Measurements from ENCODE around the gene SLC6A3. TPM values are rescaled to one million over a fixed set of nuclear protein-coding genes. Genes with fewer than 3 reads are reported as not detected.

The SLC6A3 gene
- total RNA-seq, 2 donors from 2014 or later = not detected

DNA sequence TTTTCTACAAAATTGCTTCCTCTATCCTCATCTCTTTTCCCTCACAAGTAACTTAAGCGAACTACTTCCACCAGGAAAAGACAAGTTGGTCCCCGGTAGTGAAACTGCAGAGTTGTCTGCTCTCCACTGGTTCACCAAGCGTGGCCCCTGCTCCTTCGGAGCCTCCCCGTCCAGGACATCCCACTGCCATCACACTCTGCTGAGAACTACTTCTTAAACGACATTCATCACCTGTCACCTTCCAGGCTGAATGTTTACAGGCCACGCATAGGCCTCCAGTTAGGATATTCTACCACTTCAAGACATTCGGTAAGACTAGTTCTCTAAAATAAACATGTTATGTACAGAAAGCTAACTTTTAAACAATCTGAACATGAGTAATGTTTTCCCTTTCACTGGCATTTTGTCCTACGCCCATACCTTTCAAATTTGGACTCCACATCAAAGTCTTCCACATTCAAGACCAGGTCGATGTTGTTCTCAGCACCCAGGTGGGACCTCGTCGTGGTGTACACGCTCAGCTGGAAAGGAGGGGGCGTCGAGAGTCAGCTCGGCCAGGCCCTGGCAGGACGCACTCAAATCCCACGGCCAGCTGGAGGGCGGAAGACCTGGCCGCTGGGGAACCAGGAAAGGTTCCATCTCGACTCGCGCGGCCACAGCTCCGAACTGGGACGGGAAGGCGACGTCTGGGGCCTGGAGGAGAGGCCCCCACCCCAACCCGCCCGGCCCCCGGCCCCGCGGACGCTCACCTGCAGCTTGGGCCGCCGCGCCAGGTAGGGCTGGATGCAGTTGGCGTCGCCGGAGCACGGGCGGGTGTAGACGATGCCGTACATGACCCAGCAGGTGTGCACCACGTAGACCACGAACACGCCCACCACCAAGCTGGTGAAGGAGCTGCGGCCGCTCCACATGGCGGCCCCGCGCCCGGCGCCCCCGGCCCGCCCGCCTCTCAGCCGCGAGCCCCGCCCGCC, 101.0 kb downstream of the SLC6A3 start:
- H3K9ac ChIP-seq (ENCODE audit: low read depth in 2 of 2, low read length in 2 of 2) = peak overlapping the region; percentile 70 to 91
- no peaks in the 10 kb centered on the region for H3K27me3 ChIP-seq
- H3K9me3 ChIP-seq = no peaks in the 10 kb centered on the region
- TF ChIP-seq, protein P1, sequence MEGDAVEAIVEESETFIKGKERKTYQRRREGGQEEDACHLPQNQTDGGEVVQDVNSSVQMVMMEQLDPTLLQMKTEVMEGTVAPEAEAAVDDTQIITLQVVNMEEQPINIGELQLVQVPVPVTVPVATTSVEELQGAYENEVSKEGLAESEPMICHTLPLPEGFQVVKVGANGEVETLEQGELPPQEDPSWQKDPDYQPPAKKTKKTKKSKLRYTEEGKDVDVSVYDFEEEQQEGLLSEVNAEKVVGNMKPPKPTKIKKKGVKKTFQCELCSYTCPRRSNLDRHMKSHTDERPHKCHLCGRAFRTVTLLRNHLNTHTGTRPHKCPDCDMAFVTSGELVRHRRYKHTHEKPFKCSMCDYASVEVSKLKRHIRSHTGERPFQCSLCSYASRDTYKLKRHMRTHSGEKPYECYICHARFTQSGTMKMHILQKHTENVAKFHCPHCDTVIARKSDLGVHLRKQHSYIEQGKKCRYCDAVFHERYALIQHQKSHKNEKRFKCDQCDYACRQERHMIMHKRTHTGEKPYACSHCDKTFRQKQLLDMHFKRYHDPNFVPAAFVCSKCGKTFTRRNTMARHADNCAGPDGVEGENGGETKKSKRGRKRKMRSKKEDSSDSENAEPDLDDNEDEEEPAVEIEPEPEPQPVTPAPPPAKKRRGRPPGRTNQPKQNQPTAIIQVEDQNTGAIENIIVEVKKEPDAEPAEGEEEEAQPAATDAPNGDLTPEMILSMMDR (IDR thresholded peaks at IDR 0.05) = no peak
- intact Hi-C loops (cut with DNase I) = no loop called here
- H3K4me3 ChIP-seq = peak overlapping the region; percentile 97
- DNase-seq = no peak
- H3K27ac ChIP-seq = peak overlapping the region; percentile 37
- H3K4me1 ChIP-seq = peaks cover 12% of the 10 kb centered on the region
- peaks cover 7% of the 10 kb centered on the region for H3K36me3 ChIP-seq

DNA sequence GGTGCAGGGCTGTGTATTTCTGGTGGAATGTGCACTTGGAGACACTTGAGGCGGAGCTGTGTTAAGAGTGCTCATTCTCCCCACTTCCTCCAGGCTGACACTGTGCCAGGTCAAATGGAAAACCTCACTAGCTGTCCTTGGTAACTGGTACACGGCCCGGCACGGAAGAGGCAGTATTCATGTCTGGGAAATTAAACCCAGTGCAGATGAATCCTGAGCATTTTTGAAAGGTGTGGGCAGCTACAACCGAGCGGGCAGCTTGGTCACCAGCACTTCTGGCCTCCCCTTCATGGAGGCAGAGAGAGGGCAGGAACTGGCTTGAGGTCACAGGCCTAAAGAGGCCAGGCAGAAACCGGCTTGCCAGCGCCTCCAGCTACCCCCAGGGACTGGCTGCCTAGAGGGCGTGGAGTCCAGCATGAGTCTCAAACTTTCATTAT, 101.9 kb downstream of the SLC6A3 start:
- Histone ChIP-seq H3K9ac (ENCODE audit: low read depth in 2 of 2, low read length in 2 of 2) (peak overlapping the region in 1 of 2 donors; percentile 70), H3K9me3 (no peaks in the 10 kb centered on the region), H3K4me1 (peaks cover 12% of the 10 kb centered on the region), H3K36me3 (peaks cover 7% of the 10 kb centered on the region), H3K27ac (no peak overlapping the region), H3K27me3 (no peaks in the 10 kb centered on the region), H3K4me3 (peak overlapping the region; percentile 97)
- intact Hi-C loops (cut with DNase I) = no loop called here
- TF ChIP-seq, protein P1 (IDR thresholded peaks at IDR 0.05) = no peak
- DNase-seq = no peak

Other genes with a start within 250 kb of the SLC6A3 start
- gene SLC6A19, start 243.8 kb downstream of the SLC6A3 start, total RNA-seq = 10 to 100 TPM in 1 of 2 donors, under 1 TPM in 1; 0.67 to 56.2 TPM
- under 1 TPM in 1 of 2 donors, not detected in 1; 0.27 TPM for gene SLC6A18, start 220.1 kb downstream of the SLC6A3 start, total RNA-seq
- gene TERT, start 150.4 kb downstream of the SLC6A3 start, total RNA-seq = 10 to 100 TPM in 1 of 2 donors, under 1 TPM in 1; 0.72 to 13.7 TPM
- 100 to 1,000 TPM in 1 of 2 donors, 10 to 100 TPM in 1; 80.1 to 138 TPM for gene CLPTM1L, start 100.3 kb downstream of the SLC6A3 start, total RNA-seq
- 10 to 100 TPM; 17.1 to 27.3 TPM for gene LPCAT1, start 78.5 kb upstream of the SLC6A3 start, total RNA-seq